ENCODE measurements around the gene CD300LF.

The CD300LF gene

GRCh38 chr17:74745548-74746177 lies 32.9 kb upstream of the CD300LF start:
- DNase-seq = no peak

DNA sequence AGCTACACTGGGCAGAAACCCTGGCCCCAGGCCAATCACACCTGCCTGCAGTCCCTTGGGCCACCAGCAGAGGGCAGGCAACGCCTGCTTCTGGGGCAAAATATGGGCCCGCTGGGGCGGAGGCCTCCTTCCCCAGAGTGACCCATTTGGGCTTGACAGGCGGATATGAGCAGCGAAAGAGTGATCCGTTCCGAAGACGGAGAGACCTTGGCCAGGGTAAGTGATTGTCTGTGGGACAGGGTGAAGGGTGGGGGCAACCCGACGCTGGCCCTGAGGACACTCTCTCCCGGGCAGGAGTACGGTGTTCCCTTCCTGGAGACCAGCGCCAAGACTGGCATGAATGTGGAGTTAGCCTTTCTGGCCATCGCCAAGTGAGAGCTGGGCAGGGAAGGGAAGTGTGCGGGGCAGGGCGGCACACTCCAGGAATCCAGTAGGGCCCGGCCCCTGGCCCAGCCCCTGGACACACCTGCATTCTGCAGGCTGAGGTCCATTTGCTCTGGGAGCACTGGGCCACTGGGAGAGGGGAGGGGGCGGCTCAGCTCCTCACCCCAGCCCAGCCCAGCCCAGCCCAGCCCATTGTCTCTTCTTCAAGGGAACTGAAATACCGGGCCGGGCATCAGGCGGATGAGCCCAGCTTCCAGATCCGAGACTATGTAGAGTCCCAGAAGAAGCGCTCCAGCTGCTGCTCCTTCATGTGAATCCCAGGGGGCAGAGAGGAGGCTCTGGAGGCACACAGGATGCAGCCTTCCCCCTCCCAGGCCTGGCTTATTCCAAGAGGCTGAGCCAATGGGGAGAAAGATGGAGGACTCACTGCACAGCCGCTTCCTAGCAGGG lies 32.2 kb upstream of the CD300LF start:
- peak; percentile 40 for DNase-seq

DNA sequence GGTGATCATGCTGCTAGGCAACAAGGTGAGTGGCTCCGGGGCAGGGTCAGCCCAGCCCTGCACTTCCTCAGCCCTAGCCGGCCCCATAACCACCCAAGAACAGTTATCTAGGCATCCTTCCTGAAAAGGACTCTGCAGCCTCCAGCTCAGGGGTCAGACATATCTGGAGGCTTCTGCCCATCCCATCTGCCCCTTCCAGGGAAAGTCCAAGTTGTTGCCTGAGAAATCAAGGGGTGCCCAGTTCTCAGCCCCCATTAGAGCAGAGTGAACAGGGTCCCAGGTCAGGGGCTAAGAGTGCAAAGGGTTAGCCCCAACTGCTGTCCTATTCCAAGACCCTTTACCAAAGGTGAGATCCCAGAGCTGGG lies 31.6 kb upstream of the CD300LF start:
- DNase-seq = no peak

- no peak for DNase-seq
Observed at GRCh38 chr17:74743755-74744154, 31.0 kb upstream of the CD300LF start.

- DNase-seq = no peak
Observed at GRCh38 chr17:74742978-74743545, 30.3 kb upstream of the CD300LF start.

DNA sequence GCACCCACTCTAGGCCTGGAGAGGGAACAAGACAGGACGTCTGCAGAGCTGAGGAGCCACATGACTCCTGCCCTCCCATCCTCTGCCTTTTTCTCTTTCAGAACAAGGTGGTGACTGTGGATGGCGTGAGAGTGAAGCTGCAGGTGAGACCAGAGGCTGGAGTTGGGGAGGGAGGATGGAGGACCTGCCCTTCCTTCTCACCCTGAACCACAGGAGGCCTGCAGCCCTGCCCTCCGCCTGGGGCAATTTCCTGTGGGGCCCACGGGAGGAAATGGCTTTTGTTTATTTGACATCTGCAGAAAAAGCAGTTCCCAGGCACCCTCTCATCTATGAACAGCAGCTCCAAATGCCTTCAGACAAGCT lies 29.4 kb upstream of the CD300LF start:
- no peak for DNase-seq

- DNase-seq = no peak
Observed at GRCh38 chr17:74740641-74741387, 28.1 kb upstream of the CD300LF start.

- DNase-seq = no peak
Observed at GRCh38 chr17:74740173-74740572, 27.4 kb upstream of the CD300LF start.

DNA sequence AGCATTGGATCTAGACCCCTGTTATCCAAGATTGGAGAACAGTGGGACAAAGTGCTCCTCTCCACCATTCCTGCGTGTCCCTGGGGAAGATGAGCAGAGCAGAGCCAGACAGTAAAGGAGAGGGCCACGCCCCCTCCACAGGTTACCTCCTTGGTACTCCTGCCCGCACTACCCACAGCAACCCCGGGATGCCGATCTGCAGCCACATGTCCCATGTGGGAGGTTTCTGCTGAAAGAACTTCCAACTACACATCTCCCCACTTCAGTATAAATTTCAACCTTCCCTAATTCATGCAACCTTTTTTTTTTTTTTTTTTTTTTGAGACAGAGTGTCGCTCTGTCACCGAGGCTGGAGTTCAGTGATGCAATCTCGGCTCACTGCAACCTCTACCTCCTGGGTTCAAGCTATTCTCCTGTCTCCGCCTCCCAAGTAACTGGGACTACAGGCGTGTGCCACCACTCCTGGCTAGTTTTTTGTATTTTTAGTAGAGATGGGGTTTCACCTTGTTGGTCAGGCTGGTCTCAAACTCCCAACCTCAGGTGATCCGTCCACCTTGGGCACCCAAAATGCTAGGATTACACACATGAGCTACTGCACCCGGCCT lies 26.6 kb upstream of the CD300LF start:
- no peak for DNase-seq

DNA sequence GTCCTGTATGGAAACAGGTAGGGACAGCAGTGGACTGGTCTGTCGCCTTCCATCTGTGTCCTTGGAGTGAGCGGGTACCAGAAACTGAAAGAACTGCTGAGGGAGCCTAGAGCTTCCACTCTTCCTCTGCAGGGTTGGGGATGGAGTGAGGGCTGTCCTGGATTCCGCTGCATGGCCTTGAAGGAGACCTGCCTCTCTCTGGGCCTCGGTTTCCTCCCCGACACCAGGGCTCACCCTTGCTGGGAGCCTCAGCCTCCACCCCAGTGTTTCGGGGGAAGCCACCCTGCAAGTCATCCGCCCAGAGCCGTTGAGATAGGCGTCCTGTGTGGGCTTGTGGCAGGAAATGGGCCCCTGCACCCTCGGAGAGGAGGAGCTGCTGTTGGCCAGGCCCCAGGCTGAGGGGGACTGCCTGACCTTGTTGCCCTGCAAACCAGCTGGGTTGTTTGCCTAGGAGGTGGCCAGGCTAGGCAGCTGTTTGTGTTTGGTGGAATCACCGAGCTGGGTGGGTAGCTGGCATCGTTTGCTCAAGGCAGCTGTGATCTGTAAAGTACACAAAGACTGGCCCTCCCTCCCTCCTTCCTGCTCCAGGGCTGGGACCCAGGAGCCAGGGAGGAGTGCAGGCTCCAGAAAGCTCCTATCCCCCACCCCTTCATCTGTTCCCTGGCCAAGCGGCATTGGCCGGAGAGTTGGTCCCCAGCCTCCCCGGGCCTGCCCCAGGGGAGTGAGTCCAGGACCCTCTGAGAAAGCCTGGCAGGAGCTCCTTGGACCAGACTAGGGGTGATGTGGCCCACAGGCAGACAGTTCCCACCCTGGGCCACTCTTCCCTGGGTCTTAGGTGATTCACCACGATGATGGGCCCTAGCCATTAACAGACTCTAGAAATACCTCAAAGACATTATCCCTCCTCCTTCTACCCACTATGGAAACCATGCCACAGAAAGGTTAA lies 25.6 kb upstream of the CD300LF start:
- DNase-seq = no peak

DNA sequence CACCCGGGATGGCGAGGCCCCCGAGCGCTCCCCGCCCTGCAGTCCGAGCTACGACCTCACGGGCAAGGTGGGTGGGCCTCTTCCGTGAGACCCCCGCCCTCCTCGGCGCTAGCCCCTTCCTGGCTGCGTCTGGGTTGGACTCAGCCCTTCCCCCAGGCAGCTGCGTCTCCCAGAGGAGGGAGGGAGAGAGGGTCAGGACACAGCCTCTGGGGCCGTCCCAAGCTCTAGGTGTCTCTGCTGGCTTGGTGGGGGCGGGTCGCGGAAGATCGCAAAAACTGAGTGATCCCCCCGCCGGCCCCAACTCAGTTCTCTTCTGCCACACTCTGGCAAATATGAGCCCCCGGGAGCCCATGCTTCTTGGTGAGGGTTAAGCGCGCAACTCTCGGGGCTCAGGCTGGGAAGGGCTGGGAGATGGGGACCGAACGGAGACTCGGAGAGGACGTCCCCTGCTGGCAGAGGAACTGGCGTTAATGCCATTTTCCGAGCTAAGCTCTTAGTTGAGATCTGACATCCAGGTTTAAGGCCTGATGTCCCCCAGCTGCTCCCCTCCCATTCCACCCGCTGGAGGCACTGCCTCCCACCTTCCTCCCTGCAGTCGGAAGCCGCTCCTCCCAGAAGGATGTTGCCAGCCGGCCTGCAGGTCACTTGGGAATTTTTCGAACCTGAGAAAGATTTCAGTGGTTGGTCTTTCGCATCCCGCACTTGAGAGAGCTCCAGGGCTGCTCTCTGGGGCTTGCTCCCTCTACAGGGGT lies 24.8 kb upstream of the CD300LF start:
- DNase-seq = no peak

DNA sequence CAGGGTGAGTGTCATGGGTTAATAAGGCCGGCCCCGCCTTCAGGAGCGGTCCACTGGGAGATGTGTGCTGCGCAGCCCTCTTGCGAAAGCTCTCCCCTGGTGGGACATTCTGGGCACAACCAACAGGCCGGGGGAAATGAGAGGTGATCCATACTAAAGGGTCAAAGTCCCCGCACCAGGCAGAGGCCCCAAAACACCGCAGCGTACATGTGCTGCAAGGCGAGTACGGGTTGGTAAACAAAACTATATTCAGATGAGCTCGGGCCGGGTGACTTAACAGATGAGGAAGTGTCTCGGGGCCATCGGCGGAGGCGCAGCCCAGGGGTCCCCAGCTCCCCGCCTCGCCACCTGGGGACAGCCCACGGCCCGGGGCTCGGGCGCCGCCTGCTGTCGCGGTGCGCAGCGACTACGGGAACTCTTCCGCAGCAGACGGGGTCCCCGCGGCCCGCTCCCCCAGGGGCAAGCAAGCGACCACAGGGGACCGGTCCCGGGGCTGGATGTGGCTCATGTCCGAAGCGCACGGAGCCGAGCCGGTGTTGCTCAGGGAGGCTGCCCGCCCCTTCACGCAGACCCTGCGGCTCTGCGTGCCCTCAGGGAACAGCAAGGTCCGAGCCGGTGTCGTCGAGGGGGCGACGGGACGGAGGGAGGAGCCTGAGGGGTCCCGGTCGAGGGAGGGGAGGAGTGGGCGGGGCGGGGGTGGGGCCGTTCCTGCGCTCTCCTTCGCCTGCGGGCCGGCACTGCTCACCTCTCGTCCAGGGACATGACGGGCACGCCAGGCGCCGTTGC lies 24.0 kb upstream of the CD300LF start, which contains the start of gene RAB37:
Gene RAB37 (plus strand): TSS at position 744 of the 786 bp plus-strand sequence. CDS start 17 bp downstream, at position 761.
- no peak for DNase-seq

GRCh38 chr17:74734256-74734655 lies 21.5 kb upstream of the CD300LF start:
- DNase-seq = no peak

DNA sequence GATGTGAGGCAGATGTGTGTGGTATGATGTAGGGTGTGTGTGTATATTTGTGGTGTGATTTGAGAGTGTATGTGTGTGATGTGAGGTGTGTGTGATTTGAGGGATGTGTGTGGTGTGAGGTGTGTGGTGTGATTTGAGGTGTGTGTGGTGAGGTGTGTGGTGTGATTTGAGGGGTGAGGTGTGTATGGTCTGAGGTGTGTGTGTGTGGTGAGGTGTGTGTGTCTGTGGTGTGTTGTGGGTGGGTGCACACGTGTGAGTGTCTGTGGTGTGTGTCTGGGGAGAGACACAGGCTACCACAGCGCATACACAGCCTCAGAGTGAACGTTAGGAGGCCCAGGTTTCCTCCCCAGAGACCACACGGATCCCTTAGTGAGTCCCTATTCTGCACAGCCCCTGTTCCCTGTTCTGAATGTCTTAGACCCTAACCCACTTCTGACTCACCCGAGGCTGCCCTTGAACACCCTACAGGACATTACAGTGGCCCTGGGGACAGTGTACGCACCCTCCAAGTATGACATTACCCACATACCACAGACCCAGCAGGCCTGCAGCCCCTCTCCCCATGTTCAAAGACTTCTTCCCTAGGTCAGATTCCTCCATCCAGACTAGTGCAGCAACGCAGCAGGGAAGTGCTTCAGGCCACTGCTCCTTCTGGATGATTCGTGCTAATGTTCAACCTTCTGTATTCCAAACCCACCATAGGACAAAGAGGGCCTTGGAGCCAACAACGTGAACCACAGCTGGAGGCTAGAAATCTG lies 20.8 kb upstream of the CD300LF start:
- no peak for DNase-seq

- DNase-seq = no peak
Observed at GRCh38 chr17:74732042-74732867, 19.5 kb upstream of the CD300LF start.

- no peak for DNase-seq
Observed at GRCh38 chr17:74731347-74731605, 18.6 kb upstream of the CD300LF start.

DNA sequence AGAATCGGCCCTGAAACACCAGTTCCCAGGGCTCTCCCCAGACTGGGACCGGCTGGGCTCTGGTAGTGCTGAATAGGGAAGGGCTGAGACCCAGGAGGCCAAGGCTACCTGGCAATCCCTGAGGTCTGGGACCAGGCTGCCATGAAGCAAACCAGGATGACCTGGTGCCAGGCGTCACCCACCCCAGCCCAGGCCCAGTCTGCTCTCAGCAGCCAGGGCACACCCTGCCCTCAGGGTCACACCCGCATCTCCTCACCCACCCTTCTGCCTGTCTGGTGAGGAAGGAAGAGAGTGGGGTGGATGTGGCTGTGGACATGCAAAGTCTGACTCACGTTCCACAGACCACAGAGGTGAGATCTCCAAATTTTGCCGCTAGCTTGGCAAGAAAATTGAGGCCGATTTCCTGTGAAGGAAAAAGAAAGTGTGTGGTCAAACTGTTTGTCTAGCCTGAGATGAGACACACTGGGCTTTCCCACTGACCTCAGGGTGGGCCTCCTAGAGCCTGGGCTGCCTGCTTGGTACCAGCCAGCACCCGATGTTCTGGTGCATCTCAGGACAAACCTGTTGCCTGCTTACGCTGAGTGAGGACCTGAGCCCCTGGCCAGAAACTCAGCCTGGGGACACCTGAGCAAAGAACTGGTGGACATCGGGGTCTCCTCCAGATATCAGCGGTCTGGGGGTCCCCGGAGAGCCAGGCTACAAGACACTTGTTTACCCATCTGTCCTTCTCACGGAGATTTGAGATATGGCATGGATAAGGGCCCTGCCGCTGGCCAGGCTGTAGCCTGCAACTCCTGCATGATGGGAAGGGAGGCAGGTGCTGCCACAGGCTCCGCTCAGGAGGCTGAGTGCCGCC lies 18.0 kb upstream of the CD300LF start:
- no peak for DNase-seq

DNA sequence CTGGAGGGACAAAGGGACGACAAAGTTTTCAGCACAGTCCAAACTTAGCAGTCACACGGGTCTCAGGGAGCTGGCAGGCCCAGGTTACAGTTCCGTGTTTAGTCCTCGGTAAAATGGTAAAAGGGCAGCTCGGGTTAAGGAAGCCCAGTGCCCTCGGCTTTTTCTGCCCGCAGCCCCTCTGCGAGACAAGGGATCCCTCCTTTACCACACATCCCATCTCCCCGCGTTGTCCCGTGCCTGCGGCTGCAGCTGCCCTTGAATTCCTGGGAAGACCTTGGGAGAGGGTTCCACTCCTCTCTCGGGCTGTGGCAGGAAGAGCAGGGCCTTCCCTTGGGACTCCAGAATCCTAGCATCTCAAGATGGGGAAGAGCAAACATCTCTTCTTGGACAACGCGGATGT lies 17.1 kb upstream of the CD300LF start:
- no peak for DNase-seq
